Measurements from ENCODE around the gene TTI1.

The TTI1 gene

DNA sequence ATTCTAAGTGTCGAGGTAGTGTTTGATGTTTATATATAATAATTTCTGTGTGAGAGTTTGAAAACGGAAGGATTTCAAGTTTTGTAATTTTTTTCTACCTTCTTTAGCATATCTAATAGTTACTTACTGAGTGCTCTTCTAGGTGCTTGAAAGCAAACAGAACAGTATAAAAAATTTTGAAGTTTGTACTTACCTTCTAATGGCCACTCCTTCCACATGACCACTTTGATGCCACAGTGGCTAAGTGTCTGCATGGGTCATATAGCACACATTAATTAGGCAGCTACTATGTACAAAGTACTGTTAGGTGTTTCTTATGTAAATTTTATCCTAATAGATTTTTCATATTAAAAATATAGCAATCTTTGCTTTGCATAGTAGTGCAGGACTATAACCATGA lies 21.4 kb upstream of the TTI1 start:
- DNase-seq (ENCODE audit: low read depth in 2 of 2) = no peak

DNA sequence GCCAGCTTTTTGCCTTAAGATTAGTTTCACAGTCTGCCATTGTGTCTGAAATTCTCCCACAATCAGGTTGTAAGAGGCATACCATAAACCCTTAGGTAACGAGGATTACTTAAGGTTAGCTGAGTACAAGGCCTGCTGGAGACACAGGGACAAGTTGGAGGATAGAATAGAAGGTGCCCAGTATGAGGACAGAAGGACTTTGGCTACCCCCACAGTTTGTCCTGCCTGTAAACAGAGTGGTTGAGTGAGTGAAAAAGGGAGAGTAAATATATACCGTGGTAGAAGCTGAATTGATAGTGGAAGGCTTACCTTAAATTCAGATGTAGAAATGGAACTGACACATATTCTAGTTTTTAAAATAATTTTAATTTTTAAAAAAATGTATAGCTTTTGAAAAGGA lies 19.6 kb upstream of the TTI1 start:
- no peak for DNase-seq (ENCODE audit: low read depth in 2 of 2)

DNA sequence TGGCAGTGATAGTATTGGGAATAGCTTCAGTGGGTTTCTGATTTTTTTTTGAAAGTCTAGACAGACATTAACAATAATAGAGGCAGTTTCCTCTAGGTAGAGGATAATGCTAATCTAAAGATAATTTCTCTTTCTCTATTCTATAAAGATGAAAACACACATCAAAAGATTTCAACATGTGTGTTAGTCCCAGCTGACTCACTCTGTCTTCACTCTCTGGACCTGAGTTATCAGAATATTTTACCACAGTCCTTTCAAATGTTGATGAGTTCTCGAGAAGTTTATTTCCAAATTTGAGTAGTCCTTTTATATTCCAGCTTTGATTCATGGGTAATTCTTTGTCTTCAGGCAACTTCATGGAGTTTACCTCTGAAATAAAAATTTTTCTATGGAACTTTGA lies 17.4 kb upstream of the TTI1 start:
- DNase-seq (ENCODE audit: low read depth in 2 of 2) = no peak

DNA sequence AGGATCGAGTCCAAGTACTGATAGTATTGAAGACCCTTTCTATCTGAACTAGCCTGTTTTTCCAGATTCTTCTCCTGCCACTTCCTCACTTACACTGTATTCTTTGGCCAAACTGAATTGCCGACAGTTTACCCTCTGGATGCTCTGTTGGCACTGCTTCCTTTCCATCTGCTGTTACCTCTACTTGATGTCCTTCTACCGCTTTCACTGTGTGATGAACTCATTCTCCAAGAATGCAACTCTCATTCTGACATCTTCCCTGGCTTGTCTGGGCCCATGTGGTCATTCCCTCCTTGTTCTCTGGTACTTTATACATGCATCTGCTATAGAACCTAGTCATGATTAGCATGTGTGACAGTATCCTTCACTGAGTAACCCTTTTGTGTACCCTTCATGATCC lies 16.5 kb upstream of the TTI1 start:
- no peak for DNase-seq (ENCODE audit: low read depth in 2 of 2)

DNA sequence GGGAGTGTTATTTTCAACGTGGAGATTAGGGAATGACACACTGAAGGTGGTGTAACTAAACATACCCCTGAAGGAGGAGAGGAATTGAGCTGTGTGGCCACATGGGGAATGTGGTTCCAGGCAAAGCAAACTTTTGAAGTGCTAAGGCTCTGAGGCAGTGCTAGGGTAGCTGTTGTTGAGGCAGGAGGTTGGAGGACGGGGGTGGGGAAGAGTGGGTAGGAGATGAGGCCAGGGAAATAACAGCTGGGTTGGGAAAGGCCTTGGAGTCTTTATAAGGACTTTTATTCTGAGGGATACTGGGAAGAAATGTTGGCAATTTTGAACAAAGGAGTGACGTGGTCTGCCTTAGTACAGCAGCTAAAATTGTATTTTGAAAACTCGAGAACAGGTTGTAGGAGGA lies 13.3 kb upstream of the TTI1 start:
- DNase-seq (ENCODE audit: low read depth in 2 of 2) = no peak

DNA sequence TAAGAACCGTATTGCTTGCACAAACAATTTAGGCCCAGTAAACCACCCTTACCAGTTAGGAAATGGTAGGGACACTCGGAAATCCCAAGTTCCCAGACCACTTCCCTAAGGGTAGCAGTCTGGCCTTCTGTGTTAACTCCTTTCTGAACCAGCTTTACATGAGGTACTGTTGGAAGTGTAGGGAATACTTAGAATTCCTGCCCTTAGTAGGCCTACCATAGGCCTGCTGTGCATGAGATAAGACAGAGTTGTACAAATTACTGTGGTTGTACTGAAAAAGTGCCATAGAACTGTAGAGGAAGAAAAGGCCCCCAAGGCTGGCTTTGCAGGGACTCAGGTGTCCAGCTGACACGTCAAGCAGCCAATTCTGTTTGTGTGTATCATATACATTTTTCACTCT lies 11.4 kb upstream of the TTI1 start:
- no peak for DNase-seq (ENCODE audit: low read depth in 2 of 2)

DNA sequence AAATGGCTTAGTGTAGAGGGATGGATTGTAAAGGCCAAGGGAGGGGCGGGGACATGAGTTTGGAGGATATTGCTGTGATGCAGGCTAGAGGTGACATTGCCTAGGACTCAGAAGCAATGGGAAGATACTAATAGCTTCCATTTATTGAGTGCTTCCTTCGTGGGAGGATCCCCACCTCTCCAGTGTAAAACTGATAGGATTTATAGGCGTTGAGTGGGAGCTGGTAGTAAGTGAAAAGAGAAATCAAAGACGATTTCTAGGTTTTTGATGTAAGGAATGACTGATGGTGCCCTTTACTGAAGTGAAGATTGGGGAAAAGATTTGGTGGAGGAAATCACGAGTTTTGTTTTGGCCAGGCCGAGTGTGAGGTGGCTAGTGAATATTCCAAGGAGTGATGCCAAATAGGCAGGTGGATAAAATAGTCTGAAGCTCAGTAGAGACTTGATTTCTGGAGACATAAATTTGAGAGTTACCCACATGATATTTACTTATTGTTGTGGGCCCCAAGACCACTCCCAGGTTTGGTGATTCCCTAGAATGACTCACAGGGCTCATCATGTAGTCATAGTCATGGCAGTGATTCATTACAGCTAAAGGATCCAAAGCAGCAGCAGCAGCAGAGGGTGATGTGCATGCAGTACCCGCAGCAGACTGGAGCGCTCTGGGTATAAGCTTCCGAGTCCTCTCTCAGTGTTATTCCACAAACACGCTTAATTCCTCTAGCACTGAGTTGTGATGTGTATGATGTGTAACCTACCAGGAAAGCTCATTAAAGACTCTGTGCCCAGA lies 10.4 kb upstream of the TTI1 start:
- no peak for DNase-seq (ENCODE audit: low read depth in 2 of 2)

DNA sequence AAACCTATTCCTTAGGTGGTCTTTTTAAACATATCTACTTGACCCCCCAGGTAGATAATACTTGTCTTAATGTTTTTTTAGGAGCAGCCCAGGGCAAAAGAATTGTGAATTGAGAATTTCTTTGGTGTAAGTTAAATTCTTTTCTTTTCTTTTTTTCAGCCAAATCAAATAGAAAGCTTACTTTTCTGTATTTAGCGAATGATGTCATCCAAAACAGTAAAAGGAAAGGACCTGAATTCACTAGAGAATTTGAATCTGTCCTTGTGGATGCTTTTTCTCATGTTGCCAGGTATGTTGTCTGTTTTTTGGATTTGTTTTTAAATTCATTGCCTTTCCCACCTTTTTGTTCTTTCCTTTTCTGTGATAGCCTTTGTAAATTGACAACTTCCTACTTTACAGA lies 7.0 kb upstream of the TTI1 start:
- DNase-seq (ENCODE audit: low read depth in 2 of 2) = no peak

DNA sequence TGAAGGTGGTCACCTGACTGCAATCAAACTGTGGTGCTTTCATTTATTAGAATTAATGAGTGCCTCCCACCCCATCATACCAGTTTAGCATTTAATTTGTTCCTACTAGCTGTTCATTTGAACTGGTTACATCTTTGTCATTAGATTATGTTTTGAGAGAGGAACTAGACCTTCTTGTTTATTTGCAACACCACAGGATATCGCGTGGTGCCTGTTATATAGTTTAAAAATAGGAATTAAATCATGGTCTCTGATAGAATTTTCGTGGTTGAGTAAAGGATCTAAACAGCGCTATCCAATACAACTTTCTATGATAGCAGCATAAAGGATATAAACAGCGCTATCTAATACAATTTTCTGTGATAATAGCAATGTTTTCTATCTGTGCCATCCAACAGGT lies 3.1 kb upstream of the TTI1 start:
- no peak for DNase-seq (ENCODE audit: low read depth in 2 of 2)

DNA sequence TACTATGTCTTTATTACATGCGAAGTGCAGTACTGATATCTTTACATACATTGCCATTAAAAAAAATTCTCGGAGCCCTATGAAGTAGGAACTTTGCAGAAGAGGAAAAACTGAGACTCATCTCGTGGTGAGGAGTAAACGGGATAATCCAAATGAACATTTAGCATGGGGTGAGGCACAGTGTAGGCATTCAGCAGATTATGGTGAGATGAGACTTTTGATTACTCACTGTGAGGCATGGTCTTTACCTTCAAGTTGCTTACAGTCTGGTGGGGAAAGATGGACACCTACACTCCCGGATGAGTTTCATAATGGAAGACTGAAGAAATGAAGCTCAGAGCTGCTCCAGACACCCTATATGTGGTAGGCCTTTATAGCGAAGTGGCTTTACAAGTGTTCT lies 1.7 kb upstream of the TTI1 start:
- no peak for DNase-seq (ENCODE audit: low read depth in 2 of 2)

DNA sequence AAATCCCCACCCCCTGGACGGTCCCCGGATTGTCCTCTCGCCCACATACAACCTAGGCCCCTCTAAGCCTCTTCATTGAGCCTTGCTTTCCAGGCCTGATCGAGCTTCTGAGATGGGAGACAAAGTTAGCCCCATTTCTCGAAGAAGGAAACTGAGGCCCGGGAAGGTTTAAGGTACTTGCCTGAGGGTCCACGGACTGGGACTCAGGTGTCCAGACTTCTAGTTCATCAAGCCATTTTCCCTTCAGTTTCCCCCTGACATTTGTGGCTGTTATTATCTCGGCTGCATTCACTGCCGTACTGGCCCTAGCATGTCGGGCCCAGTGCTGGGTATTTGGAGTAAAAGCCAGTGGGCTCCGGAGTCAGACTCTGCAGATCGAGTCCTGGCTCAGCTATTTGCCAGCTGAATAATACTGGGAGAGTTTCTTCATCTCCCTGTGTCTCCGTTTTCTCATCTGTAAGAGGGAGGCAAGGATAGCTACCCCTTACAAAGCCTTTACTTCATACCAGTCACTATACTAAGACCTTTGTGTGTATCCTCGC lies 923 bp upstream of the TTI1 start:
- DNase-seq (ENCODE audit: low read depth in 2 of 2) = no peak

DNA sequence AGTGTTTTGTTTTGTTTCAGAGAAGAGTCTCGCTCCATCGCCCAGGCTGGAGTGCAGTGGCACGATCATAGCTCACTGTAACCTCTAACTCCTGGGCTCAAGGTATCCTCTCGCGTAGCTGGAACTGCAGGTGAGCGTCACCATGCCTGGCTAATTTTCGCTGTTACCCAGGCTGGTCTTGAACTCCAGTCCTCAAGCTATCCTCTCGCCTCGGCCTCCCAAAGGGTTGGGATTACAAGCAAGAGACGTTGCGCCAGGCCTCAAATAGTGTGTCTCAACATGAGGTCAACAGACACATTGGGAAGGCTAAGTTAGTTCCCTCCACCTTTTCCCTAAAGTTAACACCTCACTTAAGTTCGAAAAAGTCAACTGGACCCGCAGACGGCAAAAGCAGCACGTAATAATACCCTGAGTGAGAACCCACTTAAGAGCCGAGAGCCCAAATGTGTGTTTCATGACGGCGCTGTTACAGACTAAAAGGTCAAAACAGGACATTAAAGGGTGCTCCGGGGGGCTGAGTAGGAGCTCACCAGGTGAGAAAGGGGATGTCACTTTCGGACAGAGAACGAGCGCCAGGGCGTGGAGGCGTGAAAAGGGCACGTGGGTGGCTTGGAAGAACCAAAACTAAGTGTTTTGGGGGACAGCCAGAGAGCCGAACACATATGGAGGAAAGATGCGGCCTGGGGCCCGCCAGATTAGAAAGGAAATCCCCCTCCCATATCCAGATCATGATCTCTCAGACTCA lies 499 bp downstream of the TTI1 start:
- peak; percentile 44 to 54 for DNase-seq (ENCODE audit: low read depth in 2 of 2)

DNA sequence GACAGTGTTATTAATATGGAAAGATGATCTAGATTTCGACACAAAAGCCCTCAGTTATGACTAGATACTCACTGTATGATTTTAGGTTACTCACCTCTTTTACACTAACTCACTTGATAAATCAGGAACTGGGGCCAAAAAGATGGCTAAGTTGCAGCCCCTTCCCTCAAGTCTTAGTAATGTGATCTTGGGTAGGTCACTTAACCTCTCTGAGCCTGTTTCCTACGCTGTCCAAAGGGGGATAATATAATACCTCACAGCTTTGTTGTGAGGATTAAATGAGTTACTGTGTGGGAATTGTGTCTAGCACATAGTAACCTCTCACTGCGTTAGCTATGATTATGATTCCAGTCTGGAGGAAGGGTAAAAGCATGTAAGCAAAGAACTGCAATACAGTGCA lies 1.3 kb downstream of the TTI1 start:
- no peak for DNase-seq (ENCODE audit: low read depth in 2 of 2)

DNA sequence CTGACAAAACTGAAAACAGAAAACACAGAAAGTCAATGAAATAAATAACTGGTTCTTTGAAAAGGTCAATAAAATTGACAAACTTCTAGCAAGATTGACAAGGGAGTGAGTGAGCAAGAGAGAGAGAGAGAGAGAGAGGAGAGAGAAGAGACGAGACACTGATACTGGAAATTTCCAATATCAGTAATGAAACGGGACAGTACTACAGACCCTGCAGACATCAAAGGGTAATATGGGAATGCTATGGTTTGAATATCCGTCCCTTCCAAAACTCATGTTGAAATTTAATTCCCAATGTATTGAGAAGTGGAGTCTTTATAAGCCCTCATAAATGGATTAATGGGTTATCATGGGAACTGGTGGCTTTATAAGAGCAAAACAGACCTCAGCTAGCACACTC lies 3.8 kb downstream of the TTI1 start:
- no peak for DNase-seq (ENCODE audit: low read depth in 2 of 2)

DNA sequence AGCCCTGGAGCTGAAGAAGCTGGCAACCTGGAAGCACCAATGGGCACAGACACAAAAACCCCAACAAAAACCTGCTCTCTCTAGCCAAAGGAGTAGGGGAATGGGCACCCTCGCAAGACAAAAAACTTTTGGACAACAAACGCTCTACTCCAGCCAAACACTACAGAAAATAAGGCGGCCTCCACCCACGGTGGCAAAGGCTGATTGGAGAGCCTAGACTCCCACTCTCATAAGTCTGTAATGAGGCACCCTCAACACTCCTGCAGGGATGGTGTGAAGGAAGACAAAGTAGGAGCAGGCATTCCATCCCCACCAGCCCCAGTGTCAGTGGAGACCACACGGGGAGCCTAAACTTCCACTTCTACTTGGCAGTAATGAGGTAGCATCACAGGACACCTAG lies 8.8 kb downstream of the TTI1 start:
- DNase-seq (ENCODE audit: low read depth in 2 of 2) = no peak

DNA sequence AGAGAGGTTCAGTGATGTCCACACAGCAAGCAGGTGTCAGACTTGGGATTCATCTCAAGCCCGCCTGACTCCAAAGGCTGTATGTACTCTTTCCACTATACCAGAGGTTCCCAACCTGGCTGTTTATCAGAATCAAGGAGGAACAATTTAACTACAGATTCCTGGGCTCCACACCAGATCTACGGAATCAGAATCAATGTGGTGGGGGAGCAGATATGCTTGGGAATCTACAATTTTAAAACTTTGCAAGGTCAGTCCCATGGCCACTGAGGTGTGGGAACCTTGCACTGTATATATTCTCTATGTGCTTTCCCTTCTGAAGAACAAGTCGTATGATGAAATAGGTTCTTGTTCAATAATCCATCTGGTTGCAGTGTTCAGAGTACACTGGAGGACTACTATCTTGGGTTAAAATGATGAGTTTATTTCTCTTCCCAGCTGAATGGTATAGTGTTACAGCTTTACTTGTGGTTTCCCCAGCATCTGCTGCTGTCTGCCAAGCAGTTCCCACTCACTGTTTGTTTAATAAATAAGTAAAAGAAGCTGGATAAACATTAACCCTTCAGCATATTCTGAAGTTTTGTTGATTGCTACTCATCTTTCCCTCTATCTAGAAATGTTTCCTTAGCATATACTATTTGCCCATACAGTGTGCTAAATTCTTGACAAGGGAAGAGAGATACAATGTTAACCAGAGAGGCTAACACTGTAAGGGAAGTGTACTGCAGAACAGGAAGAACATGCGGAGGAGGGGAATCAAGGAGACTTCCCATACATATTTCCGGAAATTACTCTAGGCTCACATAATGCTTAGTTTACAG lies 9.9 kb downstream of the TTI1 start:
- no peak for DNase-seq (ENCODE audit: low read depth in 2 of 2)

DNA sequence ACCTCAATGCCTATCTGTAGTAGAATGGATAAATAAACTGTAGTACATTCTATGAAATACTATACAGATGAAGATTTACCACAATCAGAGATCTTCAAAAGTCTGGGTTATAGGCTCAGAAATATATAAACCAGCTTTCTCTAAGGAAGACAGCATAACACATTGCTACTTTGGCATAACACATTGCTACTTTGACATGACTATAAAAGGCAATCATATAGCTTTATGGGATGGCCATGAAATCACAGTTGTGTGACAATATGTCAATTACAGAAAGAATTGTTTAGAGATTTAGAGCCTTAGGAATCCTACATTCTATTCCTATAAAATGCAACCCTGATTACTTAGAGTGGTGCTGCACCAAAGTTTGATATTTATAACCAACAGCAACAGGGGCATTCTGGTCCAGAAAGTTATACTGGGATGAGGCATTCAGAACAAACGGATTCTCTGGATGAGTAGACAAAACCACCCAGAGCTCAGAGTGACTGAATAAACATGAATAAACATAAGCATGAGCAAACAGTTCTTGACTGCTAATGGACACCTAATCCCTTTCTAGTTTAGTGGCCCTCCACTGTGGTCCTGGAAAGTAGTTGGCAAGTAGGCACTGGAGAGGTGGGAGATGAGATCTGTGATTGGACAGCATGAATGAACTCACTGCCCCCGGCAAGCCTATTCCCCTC lies 12.0 kb downstream of the TTI1 start:
- no peak for DNase-seq (ENCODE audit: low read depth in 2 of 2)

DNA sequence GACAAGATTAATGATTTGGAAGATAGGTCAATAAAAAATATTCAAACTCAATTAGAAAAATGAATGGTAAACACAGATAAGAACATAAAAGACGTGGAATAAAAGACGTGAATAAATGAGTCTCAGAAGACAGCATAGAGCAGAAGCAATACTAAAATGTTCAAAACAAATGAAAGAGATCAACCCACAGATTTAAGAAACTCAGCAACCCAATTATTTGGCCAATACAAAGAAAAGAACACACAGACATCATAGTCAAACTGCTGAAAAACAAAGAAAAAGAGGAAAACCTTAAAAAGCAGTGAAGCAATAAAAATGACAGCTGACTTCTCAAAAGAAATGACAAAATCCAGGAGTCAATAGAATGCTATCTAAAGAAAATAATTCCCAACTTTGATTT lies 14.9 kb downstream of the TTI1 start:
- DNase-seq (ENCODE audit: low read depth in 2 of 2) = no peak

DNA sequence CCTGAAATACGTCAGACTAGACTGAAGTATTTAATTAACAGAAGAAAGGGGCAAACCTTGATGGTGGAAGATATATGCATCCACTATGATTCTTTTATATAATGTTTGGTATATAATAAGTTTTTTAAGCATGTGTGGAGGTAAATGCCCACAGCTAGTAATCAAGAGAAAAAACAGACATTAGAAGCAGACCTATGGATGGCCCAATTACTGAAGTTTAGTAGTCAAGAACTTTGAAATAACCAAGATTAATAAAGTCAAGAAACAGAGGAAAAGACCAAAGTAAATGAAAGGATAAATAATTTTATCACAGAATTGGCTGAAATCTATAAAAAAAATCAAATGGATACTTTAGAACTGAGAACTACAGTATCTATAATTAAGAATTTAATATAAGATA lies 15.3 kb downstream of the TTI1 start:
- no peak for DNase-seq (ENCODE audit: low read depth in 2 of 2)

DNA sequence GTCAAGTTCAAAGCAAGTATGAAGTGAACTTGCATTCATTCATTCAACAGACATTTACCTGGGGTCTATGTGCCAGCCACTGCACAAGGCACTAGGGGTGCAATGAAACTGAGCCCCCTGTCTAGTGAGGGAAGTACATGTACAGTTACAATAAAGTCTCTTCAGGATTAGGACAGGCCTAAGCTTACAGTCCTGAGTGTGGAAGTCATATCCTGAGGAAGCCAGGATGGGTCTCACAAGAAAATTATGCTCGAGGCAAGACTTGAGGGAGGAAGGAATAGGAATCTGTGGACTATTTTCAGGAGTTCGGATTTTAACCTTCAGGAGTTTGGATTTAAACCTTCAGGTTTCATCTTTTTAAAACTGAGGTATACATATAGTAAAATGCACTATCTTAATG lies 19.4 kb downstream of the TTI1 start:
- no peak for DNase-seq (ENCODE audit: low read depth in 2 of 2)

DNA sequence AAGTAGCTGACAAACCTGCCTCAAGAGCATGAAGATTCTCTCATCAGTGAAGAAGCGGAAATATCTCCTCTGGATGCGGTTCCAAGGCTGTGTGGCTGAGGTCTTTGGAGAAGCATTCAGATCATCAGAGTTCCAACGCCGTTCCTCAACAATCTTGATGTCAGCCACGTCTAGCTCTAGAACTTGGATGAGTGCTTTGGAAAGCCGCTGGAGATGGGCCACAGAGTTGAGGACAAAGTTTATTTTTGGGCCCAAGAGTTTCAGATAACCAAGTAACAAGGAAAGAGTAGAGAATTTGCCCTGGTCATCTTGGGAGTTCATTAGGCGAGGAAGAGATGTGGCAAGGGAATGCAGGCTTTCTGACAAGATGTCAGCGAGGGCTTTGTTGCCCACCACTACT lies 20.9 kb downstream of the TTI1 start:
- no peak for DNase-seq (ENCODE audit: low read depth in 2 of 2)

DNA sequence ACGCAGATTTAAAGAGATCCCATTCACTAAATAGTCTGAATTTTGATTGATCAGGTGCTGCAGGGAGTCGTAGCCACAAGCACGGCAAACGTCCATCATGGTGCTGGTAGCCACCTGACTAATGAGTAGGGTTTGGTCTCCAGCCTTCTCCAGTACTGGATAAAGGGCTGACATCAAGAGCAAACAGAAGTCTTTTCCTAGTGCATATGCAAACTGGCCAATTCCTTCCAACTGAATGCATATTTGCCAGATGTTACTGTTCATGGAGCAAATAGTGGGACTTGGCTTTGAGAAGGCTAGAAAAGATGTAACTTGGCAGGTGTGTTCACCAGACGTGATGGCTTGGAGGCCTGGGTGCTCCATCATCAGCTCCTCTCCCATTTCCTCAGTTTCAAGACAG lies 21.6 kb downstream of the TTI1 start:
- DNase-seq (ENCODE audit: low read depth in 2 of 2) = no peak
